HL-60/S4 treated with phorbol 12-myristate 13-acetate at 8.2 ng/mL for 4 days and 3 days (cell line): Measurements from ENCODE around the gene SH2D3A.
"Not testable (repeated sequence)": the region's sequence is repeated elsewhere in the genome, so short reads cannot be mapped to it uniquely, and the experiment has no call there.

Experiments
- in situ Hi-C: fragments of 300-500 bp; cut with MboI; formaldehyde crosslinking; loops from 2 replicates; pipeline ENCODE4 v1.15.0; 2022; ENCODE audit warnings: low sequenced_read_pairs

SH2D3A gene

DNA sequence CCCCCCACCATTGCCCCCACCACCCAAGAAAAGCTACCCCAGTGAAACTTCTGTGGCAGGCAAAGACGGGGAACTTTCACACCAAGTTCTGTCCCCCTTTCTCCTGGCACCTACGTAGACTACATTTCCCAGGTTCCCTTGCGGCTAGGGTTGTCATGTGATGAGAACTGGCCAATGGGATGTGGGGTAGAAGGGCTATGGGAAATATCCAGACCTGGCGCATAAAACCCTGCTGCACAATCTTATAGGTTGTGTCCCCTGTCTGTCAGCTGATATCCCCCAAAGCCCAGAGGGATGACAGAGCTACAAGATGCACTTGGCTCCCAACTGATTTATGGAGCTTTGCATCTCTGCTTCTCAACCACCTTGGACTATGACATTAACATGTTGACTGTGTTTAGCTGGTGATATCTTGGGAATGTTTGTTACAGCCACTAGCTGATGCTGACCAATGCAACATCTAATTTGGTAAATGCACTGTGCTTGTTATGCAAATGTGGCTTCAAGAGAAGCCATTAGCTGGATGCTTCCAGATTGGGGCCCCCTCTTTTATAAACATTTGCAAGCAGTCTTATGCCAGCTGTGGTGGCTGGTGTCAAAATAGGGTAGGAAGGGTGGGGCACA lies 6.1 kb downstream of the SH2D3A start:
- in situ Hi-C loops = no loop called here

GRCh38 chr19:6760606-6761005 lies 6.6 kb downstream of the SH2D3A start:
- in situ Hi-C loops = no loop called here

DNA sequence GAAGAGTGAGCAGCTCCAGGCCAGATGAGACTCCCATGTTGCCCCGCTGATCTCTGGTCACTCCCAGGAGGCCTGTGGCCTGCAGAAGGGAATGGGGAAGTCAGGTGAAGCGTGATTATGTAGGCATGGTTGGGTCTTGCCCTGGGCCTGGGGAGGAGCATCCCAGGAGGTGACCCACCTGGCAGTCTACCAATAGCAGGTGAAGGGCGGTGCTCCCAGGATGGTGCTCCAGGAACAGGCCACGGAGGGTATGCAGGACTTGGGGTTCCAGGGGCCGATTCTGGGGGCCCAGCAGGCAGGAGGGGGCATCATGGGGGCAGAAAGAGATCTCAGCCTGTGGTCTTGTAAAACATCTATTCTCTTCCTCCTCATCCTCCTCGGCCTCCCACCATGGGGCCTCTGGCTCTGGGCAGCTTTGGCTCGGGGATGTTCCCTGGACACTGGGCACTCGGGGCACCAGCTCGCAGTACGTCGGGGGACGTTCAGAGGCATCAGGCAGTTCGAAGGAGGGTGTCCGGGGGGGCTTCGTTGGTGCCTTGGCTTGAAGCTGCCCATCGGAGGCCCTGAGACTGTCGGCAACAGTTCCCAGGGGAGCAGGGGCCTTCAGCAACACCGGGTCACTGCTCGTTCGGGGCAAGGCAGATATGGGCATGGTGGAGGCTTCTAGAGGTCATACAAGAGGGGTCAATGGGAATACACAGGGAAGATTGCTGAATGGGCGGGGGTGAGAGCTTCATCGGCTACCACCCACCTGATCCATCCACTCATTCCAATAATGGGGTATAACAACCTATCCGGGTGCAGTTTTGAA lies 12.4 kb downstream of the SH2D3A start:
- in situ Hi-C loops = no loop called here

GRCh38 chr19:6754136-6754535 lies 13.1 kb downstream of the SH2D3A start:
- in situ Hi-C loops = no loop called here

GRCh38 chr19:6753178-6754031 lies 13.8 kb downstream of the SH2D3A start:
- in situ Hi-C loops = no loop called here

DNA sequence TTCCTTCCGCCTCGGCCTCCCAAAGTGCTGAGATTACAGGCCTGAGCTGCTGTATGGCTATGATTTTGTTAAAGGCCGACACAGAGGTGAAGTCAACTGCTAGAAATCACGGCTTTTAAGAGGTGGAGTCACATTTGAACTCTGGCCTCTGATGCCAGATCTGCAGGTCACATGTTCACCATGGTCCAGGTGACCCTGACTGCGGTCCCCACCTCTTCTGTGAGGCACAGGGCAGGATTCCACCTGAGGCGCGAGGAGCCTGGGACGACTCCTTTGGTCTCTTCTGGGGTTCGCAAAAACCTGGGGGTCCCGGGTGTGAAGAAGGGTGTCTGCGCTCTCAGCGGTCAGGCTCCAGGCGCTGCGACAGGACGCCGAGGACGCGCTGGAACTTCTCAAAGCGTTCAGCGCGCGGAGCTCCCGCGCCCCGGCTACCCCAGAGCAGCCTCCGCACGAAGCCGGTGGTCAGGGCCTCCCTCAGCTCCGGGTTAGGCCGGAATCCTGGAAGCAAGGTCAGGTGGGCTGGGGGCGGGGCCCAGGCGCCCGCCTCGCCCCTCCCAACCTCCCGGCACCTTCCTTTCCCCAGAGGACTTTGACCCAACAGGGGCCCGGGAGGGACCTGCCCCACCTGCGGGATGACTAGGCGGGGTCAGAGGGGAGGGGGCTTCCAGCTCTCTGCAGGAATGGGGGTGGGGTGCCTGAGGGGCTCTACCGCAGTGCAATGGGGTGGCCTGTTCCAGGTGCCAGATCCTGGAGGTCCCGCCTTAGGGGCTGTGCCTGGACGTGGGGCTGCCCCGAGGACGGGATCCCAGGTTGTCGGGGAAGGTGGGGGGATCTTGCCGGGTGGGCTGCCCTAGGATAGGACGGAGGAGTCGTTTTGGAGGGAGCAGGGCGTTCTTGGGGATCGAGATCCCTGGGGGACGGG lies 14.7 kb downstream of the SH2D3A start:
- in situ Hi-C loops = no loop called here

DNA sequence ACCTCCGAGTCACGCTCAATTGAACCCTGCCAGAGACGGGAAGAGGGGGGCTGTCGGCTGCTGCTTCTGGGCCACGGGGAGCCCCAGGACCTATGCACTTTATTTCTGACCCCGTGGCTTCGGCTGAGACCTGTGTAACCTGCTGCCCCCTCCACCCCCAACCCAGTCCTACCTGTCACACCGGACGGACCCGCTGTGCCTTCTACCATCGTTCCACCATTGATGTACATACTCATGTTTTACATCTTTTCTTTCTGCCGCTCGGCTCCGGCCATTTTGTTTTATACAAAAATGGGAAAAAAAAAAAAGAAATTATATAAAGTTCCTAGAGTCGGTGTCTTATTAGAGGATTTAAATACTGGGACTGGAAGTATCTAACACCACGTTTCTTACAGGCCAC lies 16.0 kb downstream of the SH2D3A start:
- in situ Hi-C loops = no loop called here

DNA sequence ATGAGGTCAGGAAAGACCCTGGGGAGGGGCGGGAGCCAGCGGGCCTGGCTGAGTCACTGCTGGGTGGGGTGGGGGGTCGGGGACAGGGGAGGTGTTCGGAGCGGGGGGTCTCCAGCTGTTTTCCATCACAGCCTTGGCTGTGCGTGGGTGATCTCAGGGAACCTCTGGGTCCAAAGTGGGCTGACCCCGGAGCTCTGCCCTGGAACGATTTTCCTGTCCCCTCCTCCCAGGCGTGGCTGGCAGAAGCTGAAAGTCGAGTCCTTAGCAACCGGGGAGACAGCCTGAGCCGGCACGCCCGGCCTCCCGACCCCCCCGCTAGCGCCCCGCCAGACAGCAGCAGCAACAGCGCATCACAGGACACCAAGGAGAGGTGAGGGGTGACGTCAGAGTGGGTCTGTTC lies 17.2 kb downstream of the SH2D3A start:
- in situ Hi-C loops = no loop called here

DNA sequence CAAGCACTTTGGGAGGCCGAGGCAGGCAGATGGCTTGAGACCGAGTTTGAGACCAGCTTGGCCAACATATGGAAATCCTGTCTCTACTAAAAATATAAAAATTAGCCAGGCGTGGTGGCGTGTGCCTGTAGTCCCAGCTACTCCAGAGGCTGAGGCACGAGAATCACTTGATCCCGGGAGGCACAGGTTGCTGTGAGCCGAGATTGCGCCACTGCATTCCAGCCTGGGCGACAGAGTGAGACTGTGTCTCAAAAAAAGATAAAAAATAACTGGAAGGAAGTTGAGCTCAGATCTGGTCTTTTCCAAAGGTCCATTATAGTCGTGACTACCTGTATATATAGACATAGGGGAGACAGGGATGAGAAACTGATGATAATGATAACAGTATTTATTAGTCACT lies 18.7 kb downstream of the SH2D3A start:
- in situ Hi-C loops = not testable (repeated sequence)

GRCh38 chr19:6745965-6746364 lies 21.3 kb downstream of the SH2D3A start:
- in situ Hi-C loops = no loop called here

- in situ Hi-C loops = no loop called here
Measured at GRCh38 chr19:6744381-6745301, 22.6 kb downstream of the SH2D3A start.

DNA sequence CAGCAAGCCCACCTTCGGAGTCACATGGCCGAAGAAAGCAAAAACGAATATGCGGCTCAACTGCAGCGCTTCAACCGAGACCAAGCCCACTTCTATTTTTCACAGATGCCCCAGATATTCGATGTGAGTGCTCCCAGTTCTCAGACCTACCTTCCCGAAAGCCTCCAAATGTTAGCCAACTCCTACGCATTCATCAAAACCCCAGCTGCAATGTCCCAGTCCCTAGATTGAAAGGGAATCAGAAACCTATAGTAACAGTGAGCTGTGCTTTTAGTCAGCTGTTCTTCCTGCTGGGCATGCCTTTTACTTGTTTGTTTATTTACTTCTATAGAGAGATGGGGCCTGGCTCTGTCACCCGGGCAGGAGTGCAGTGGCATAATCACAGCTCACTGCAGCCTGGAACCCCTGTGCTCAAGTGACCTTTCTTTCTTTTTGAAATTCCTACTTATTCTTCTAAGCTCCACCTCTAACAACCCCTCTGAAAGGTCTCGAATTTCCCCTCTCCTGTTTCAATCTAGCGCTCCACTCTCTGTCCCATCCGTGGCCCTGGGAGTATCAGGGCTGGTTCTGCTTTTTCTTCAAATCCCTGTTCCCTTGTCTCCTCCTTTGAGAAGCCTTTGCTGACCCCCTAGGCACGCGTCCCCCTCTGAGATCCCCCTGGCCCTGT lies 23.4 kb downstream of the SH2D3A start:
- in situ Hi-C loops = no loop called here

GRCh38 chr19:6743066-6743465 lies 24.2 kb downstream of the SH2D3A start:
- in situ Hi-C loops = no loop called here

DNA sequence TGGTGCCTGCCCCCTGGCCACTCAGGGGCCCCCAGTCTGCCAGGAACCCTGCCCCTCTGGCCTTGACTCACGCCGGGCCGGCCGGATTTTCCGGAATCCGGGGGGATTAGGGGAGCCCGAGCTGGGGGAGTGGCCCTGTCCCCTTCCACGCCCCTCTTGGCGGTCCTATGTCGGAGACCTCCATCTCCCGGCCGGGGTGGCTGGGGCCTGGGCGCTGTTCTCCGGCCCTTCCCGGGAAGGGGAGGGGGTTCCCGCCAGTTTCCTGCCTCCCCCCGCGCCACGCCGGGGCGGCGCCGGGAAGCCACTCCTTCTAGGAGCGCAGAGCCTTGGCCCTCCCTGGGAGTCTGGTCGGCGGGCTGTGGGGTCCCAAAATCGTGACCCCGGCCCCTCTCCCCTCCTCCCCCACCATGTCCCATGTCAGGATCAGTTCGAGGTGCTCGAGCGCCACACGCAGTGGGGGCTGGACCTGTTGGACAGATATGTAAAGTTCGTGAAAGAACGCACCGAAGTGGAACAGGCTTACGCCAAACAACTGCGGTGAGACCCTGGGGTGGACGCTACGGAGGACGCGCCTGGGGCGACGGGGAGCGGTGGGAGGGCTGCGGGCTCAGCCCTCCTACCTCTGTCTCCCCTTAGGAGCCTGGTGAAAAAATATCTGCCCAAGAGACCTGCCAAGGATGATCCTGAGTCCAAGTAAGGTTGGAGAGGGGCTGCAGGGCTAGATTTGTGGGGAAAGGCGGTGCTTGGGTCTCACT lies 26.5 kb downstream of the SH2D3A start:
- in situ Hi-C loops = no loop called here

GRCh38 chr19:6739883-6740588 lies 27.2 kb downstream of the SH2D3A start:
- in situ Hi-C loops = loop anchor here (10.0 kb wide), 1 partner anchor 125 kb away; no protein-coding TSS in a partner anchor

- in situ Hi-C loops = loop anchor here (10.0 kb wide), 1 partner anchor 125 kb away; no protein-coding TSS in a partner anchor
Measured at GRCh38 chr19:6739390-6739882, 27.8 kb downstream of the SH2D3A start, which contains the start of gene TRIP10. TRIP10 (plus strand) TSS chr19:6739680; CDS start chr19:6739762, 82 bp downstream.

GRCh38 chr19:6738787-6739389 lies 28.3 kb downstream of the SH2D3A start:
- in situ Hi-C loops = loop anchor here (10.0 kb wide), 1 partner anchor 126 kb away; no protein-coding TSS in a partner anchor
